CD4-positive, alpha-beta T cell treated with Interferon alpha-2 for 1 hour (primary cell): ENCODE data around the gene PSMA8.
"Not testable (repeated sequence)": the region's sequence is repeated elsewhere in the genome, so short reads cannot be mapped to it uniquely, and the experiment has no call there.

Experiments used
- DNase-seq, 2 donors: peaks; one replicate each; pipeline ENCODE4 v3.0.0-alpha.2; 2020 to 2022

Gene PSMA8

DNA sequence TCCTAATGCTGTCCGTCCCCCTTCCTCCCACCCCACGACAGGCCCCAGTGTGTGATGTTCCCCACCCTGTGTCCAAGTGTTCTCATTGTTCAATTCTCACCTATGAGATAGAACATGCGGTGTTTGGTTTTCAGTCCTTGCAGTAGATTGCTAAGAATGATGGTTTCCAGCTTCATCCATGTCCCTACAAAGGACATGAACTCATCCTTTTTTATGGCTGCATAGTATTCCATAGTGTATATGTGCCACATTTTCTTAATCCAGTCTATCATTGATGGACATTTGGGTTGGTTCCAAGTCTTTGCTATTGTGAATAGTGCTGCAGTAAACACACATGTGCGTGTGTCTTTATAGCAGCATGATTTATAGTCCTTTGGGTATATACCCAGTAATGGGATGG lies 105.0 kb downstream of the PSMA8 start:
- DNase-seq: not testable (repeated sequence)

GRCh38 chr18:26242392-26242791 lies 108.7 kb downstream of the PSMA8 start:
- not testable (repeated sequence) for DNase-seq
